Lung (tissue), 12 donors: ENCODE measurements around the gene BCR. TPM values are rescaled to one million over a fixed set of nuclear protein-coding genes. Genes with fewer than 3 reads are reported as not detected.

Experiments
- ATAC-seq: fragments of 200-7000 bp; cut with Tn5 transposase; one replicate; pipeline ENCODE4 v1.9.1; 2020; ENCODE audit warnings: moderate number of reproducible peaks; ENCODE audit not compliant: insufficient read depth, low FRiP score
- DNase-seq, 3 donors: peaks; one replicate each; pipeline ENCODE4 v3.0.0-alpha.2; 2013 to 2017
- H3K27ac ChIP-seq, 2 donors: one replicate each; pipeline ENCODE4 v1.5.1; 2013; ENCODE audit warnings: mild to moderate bottlenecking in 2 of 2, moderate library complexity in 2 of 2, control low read depth in 1 of 2, inconsistent platforms in 1 of 2, low read depth in 1 of 2, low read length in 1 of 2
- H3K27me3 ChIP-seq, 3 donors: one replicate each; pipeline ENCODE4 v1.5.1; 2013; ENCODE audit warnings: low read length in 2 of 3; ENCODE audit not compliant: control insufficient read depth in 3 of 3, insufficient read depth in 3 of 3
- H3K36me3 ChIP-seq, 4 donors: one replicate each; pipeline ENCODE4 v1.5.1; 2013; ENCODE audit warnings: low read length in 4 of 4, mild to moderate bottlenecking in 1 of 4, moderate library complexity in 1 of 4; ENCODE audit not compliant: control insufficient read depth in 4 of 4, insufficient read depth in 4 of 4
- H3K4me1 ChIP-seq, 5 donors: one replicate each; pipeline ENCODE4 v1.5.1; 2013; ENCODE audit warnings: low read length in 5 of 5, mild to moderate bottlenecking in 2 of 5, moderate library complexity in 1 of 5; ENCODE audit not compliant: control insufficient read depth in 5 of 5, insufficient read depth in 5 of 5
- H3K4me3 ChIP-seq: one replicate; pipeline ENCODE4 v1.5.1; 2013; ENCODE audit warnings: mild to moderate bottlenecking, control low read depth, moderate library complexity
- H3K9ac ChIP-seq, 2 donors: one replicate each; pipeline ENCODE4 v1.5.1; 2013; ENCODE audit warnings: low read length in 2 of 2, control low read depth in 1 of 2; ENCODE audit not compliant: insufficient read depth in 1 of 2
- H3K9me3 ChIP-seq, 4 donors: one replicate each; pipeline ENCODE4 v1.5.1; 2013; ENCODE audit warnings: low read length in 3 of 4, mild to moderate bottlenecking in 1 of 4, moderate library complexity in 1 of 4; ENCODE audit not compliant: control insufficient read depth in 4 of 4, insufficient read depth in 3 of 4
- CTCF ChIP-seq: IDR thresholded peaks from 2 replicates; pipeline ENCODE4 v1.5.1; 2012; ENCODE audit warnings: mild to moderate bottlenecking; ENCODE audit errors: control extremely low read depth, extremely low read depth
- WGBS, 2 donors: extraction: QIAGEN DNeasy Blood & Tissue Kit; methylation state at CpG; one replicate each; pipeline ENCODE4 v1.1.7; 2013; 5-methylcytosine and 5-hydroxymethylcytosine counted together
- polyA plus RNA-seq, 2 donors: library from polyadenylated mRNA; stranded (reverse); fragments of 200-250 nt; gene quantifications; one replicate each; pipeline ENCODE4 v1.2.1, GENCODE V29; 2013
- total RNA-seq, 2 donors: library from RNA; depleted of rRNA in 1 of 2; stranded (reverse); fragments of >200 nt in 1 of 2; gene quantifications; one replicate each; pipeline ENCODE4 v1.2.1, GENCODE V29; 2014 to 2021
- donor health status: control.
- donor health status: control.
- donor health status: Bipolar disorder and iron deficiency.
- donor health status: healthy.
- donor health status: DM: yes; HTN: yes; CAD: no.

Gene BCR
- total and polyA plus RNA-seq, 4 donors: 21.8 to 67.3 (median 31.8) TPM

GRCh38 chr22:23240639-23241389 lies 60.5 kb downstream of the BCR start:
- Histone ChIP-seq H3K4me3 (no peak overlapping the region), H3K36me3 (no peaks in the 10 kb centered on the region), H3K4me1 (peaks cover 5 to 25% (median 20%) of the 10 kb centered on the region in 5 donors), H3K9ac (no peak overlapping the region), H3K27ac (peak overlapping the region in 1 of 2 donors; percentile 10), H3K9me3 (no peaks in the 10 kb centered on the region), H3K27me3 (no peaks in the 10 kb centered on the region)
- 33 to 54% methylated on average over 13 of the region's 13 CpGs for WGBS, 2 donors
- no peak for DNase-seq
- ATAC-seq: no peak
- no peak for TF ChIP-seq CTCF

- no peaks in the 10 kb centered on the region for H3K9me3 ChIP-seq
- H3K4me1 ChIP-seq: peaks cover 4 to 25% (median 20%) of the 10 kb centered on the region in 5 donors
- no peak for DNase-seq
- no peak overlapping the region for H3K27ac ChIP-seq
- whole genome bisulfite sequencing, 2 donors: 84 to 87% methylated on average over 8 of the region's 8 CpGs
- no peaks in the 10 kb centered on the region for H3K36me3 ChIP-seq
- no peak overlapping the region for H3K9ac ChIP-seq
- no peaks in the 10 kb centered on the region for H3K27me3 ChIP-seq
- no peak overlapping the region for H3K4me3 ChIP-seq
- ATAC-seq: no peak
- no peak for TF ChIP-seq CTCF
These were observed 61.5 kb downstream of the BCR start for GRCh38 chr22:23241562-23242472.

- Histone ChIP-seq H3K36me3 (no peaks in the 10 kb centered on the region), H3K4me3 (no peak overlapping the region), H3K27me3 (no peaks in the 10 kb centered on the region), H3K9me3 (no peaks in the 10 kb centered on the region), H3K9ac (no peak overlapping the region), H3K27ac (no peak overlapping the region), H3K4me1 (peaks cover 0 to 22% (median 15%) of the 10 kb centered on the region in 5 donors)
- no peak for TF ChIP-seq CTCF
- DNase-seq (peak in 2 of 3 donors; percentile 23 to 25), ATAC-seq (no peak)
- WGBS, 2 donors: 70 to 71% methylated on average over 10 of the region's 10 CpGs
These were observed 62.2 kb downstream of the BCR start for GRCh38 chr22:23242473-23243001.
